NCI-H345 (cell line): Measurements from ENCODE around the gene SOS1.

ENCODE experiments used
- DNase-seq: peaks from one replicate; lab custom pipeline; 2025; lab: John Stamatoyannopoulos, UW

Gene SOS1

GRCh38 chr2:39024833-39025232 is 96.0 kb downstream of the SOS1 start:
- DNase-seq, result no peak

GRCh38 chr2:39023649-39024048 is 97.2 kb downstream of the SOS1 start:
- no peak for DNase-seq

GRCh38 chr2:39022642-39023235 is 98.1 kb downstream of the SOS1 start:
- no peak for DNase-seq

- no peak for DNase-seq
Measured at GRCh38 chr2:39020383-39020782, 100.5 kb downstream of the SOS1 start.

GRCh38 chr2:39018638-39019037 is 102.2 kb downstream of the SOS1 start:
- no peak for DNase-seq

- DNase-seq, result no peak
Measured at GRCh38 chr2:39017334-39017733, 103.5 kb downstream of the SOS1 start.

GRCh38 chr2:39015424-39015823 is 105.4 kb downstream of the SOS1 start:
- DNase-seq, result no peak

- no peak for DNase-seq
Measured at GRCh38 chr2:39013871-39014270, 107.0 kb downstream of the SOS1 start.

- no peak for DNase-seq
Measured at GRCh38 chr2:39008665-39009064, 112.2 kb downstream of the SOS1 start.

- no peak for DNase-seq
Measured at GRCh38 chr2:39007875-39008504, 112.9 kb downstream of the SOS1 start.

- DNase-seq, result no peak
Measured at GRCh38 chr2:39000552-39000951, 120.3 kb downstream of the SOS1 start.

- no peak for DNase-seq
Measured at GRCh38 chr2:38997781-38998180, 123.1 kb downstream of the SOS1 start.

GRCh38 chr2:38991899-38992298 is 129.0 kb downstream of the SOS1 start:
- DNase-seq, result no peak

- no peak for DNase-seq
Measured at GRCh38 chr2:38988716-38989115, 132.1 kb downstream of the SOS1 start.

- DNase-seq, result no peak
Measured at GRCh38 chr2:38982498-38982897, 138.4 kb downstream of the SOS1 start.

GRCh38 chr2:38981670-38982357 is 139.0 kb downstream of the SOS1 start:
- no peak for DNase-seq

GRCh38 chr2:38981003-38981669 is 139.7 kb downstream of the SOS1 start:
- no peak for DNase-seq

- DNase-seq, result no peak
Measured at GRCh38 chr2:38978908-38979307, 141.9 kb downstream of the SOS1 start.

GRCh38 chr2:38978296-38978903 is 142.5 kb downstream of the SOS1 start:
- DNase-seq, result no peak

- no peak for DNase-seq
Measured at GRCh38 chr2:38977047-38977446, 143.8 kb downstream of the SOS1 start.

GRCh38 chr2:38975042-38975441 is 145.8 kb downstream of the SOS1 start:
- DNase-seq, result no peak

GRCh38 chr2:38973266-38973665 is 147.6 kb downstream of the SOS1 start:
- DNase-seq, result no peak

- no peak for DNase-seq
Measured at GRCh38 chr2:38971377-38971776, 149.5 kb downstream of the SOS1 start.
